IMR-90 (cell line): ENCODE data around the gene GNG5. TPM values are rescaled to one million over a fixed set of nuclear protein-coding genes. Genes with fewer than 3 reads are reported as not detected.

Source experiments
- ATAC-seq: fragments of 200-7000 bp; cut with Tn5 transposase; 2 replicates; pipeline ENCODE4 v1.9.1; 2020; ENCODE audit warnings: low read depth, mild to moderate bottlenecking, moderate library complexity
- BruUV-seq: library from RNA; stranded (reverse); fragments of 400-500 nt; replicated peaks from 2 replicates; lab custom pipeline; 2021; lab: Mats Ljungman, UMichigan
- CTCF ChIA-PET: fragments of 300-600 bp; formaldehyde crosslinking; extraction: SDS; loops from one replicate; lab custom pipeline; 2021; ENCODE audit warnings: antibody characterized with exemption; lab: Yijun Ruan, JAX
- POLR2A ChIA-PET: fragments of 300-600 bp; sonication (Branson Sonifier 250); formaldehyde crosslinking; loops from one replicate; lab custom pipeline; 2022; ENCODE audit warnings: antibody characterized with exemption; ENCODE audit not compliant: unreplicated experiment; lab: Charles Lee
- DNase-seq: peaks from one replicate; pipeline ENCODE4 v3.0.0; 2013
- H2AFZ ChIP-seq: replicated peaks from 2 replicates; pipeline ENCODE3; 2013; ENCODE audit warnings: low read length, mild to moderate bottlenecking; ENCODE audit not compliant: poor library complexity
- H2AK5ac ChIP-seq: 2 replicates; pipeline ENCODE4 v1.6.1; 2013; ENCODE audit warnings: low read depth, low read length, inconsistent platforms
- H2AK9ac ChIP-seq: replicated peaks from 2 replicates; pipeline ENCODE3; 2013; ENCODE audit warnings: mild to moderate bottlenecking, low read depth, low read length, moderate library complexity; ENCODE audit not compliant: poor library complexity
- H2BK120ac ChIP-seq: 2 replicates; pipeline ENCODE4 v1.6.1; 2013; ENCODE audit warnings: low read depth, low read length, inconsistent platforms
- H2BK15ac ChIP-seq: 3 replicates; pipeline ENCODE4 v1.6.1; 2013; ENCODE audit warnings: low read depth, low read length, inconsistent platforms
- H2BK20ac ChIP-seq: 2 replicates; pipeline ENCODE4 v1.6.1; 2013; ENCODE audit warnings: low read depth, mild to moderate bottlenecking, inconsistent platforms, low read length, moderate library complexity
- H2BK5ac ChIP-seq: 2 replicates; pipeline ENCODE4 v1.6.1; 2013; ENCODE audit warnings: mild to moderate bottlenecking, low read depth, low read length, inconsistent platforms; ENCODE audit not compliant: poor library complexity, severe bottlenecking
- H3K14ac ChIP-seq: replicated peaks from 2 replicates; pipeline ENCODE4 v1.6.1; 2013; ENCODE audit warnings: low read depth, low read length, inconsistent platforms
- H3K18ac ChIP-seq: 2 replicates; pipeline ENCODE4 v1.6.1; 2013; ENCODE audit warnings: low read depth, low read length, control low read depth
- H3K23ac ChIP-seq: 2 replicates; pipeline ENCODE4 v1.6.1; 2013; ENCODE audit warnings: low read depth, low read length, inconsistent platforms
- H3K27ac ChIP-seq: 2 replicates; pipeline ENCODE4 v1.5.1; 2013; ENCODE audit warnings: mild to moderate bottlenecking, control low read depth, low read length; ENCODE audit not compliant: insufficient read depth
- H3K27me3 ChIP-seq: 2 replicates; pipeline ENCODE4 v1.6.1; 2013; ENCODE audit warnings: low read length; ENCODE audit not compliant: control insufficient read depth, insufficient read depth
- H3K36me3 ChIP-seq: 2 replicates; pipeline ENCODE4 v1.6.1; 2013; ENCODE audit warnings: low read length, mixed read lengths; ENCODE audit not compliant: control insufficient read depth, insufficient read depth
- H3K4ac ChIP-seq: 2 replicates; pipeline ENCODE4 v1.6.1; 2013; ENCODE audit warnings: low read depth, low read length, inconsistent platforms
- H3K4me1 ChIP-seq: 2 replicates; pipeline ENCODE4 v1.6.1; 2013; ENCODE audit warnings: low read length, mixed read lengths; ENCODE audit not compliant: control insufficient read depth, insufficient read depth
- H3K4me2 ChIP-seq: 2 replicates; pipeline ENCODE4 v1.6.1; 2013; ENCODE audit warnings: low read depth, mild to moderate bottlenecking, control low read depth, low read length, moderate library complexity
- H3K4me3 ChIP-seq: 2 replicates; pipeline ENCODE4 v1.5.1; 2013; ENCODE audit warnings: low read depth, mild to moderate bottlenecking, control low read depth, low read length, moderate library complexity; ENCODE audit not compliant: insufficient read depth
- H3K56ac ChIP-seq: 2 replicates; pipeline ENCODE4 v1.6.1; 2013; ENCODE audit warnings: low read length, inconsistent platforms; ENCODE audit not compliant: insufficient read depth; ENCODE audit errors: extremely low read depth
- H3K79me1 ChIP-seq, 2 experiments: 2 replicates each; pipeline ENCODE4 v1.6.1; 2013; ENCODE audit warnings: low read length in 2 of 2, inconsistent platforms in 1 of 2, low read depth in 1 of 2
- H3K9ac ChIP-seq: 2 replicates; pipeline ENCODE4 v1.6.1; 2013; ENCODE audit warnings: low read depth, low read length, control low read depth
- H3K9me1 ChIP-seq: 2 replicates; pipeline ENCODE4 v1.6.1; 2013; ENCODE audit warnings: low read length, inconsistent platforms; ENCODE audit not compliant: insufficient read depth
- H3K9me3 ChIP-seq: 2 replicates; pipeline ENCODE4 v1.6.1; 2013; ENCODE audit warnings: low read length; ENCODE audit not compliant: control insufficient read depth, insufficient read depth
- H4K20me1 ChIP-seq: 2 replicates; pipeline ENCODE4 v1.6.1; 2013; ENCODE audit warnings: low read length, inconsistent platforms; ENCODE audit not compliant: insufficient read depth
- H4K5ac ChIP-seq: 2 replicates; pipeline ENCODE4 v1.6.1; 2013; ENCODE audit warnings: mild to moderate bottlenecking, low read depth, low read length, control low read depth
- H4K8ac ChIP-seq, 2 experiments: 2 replicates each; pipeline ENCODE4 v1.6.1; 2013; ENCODE audit warnings: low read depth in 2 of 2, low read length in 2 of 2, control low read depth in 1 of 2, inconsistent platforms in 1 of 2
- H4K91ac ChIP-seq: 2 replicates; pipeline ENCODE4 v1.6.1; 2013; ENCODE audit warnings: low read depth, low read length, inconsistent platforms; ENCODE audit not compliant: insufficient read depth
- MAFK ChIP-seq: IDR thresholded peaks from 2 replicates; pipeline ENCODE4 v1.6.1; 2012; ENCODE audit warnings: low read depth, low read length, improper control_type of control experiment
- RFX5 ChIP-seq: IDR thresholded peaks from 2 replicates; pipeline ENCODE4 v1.8.0; 2012; ENCODE audit warnings: low read depth, mild to moderate bottlenecking, low read length, moderate library complexity
- WGBS, 2 experiments: methylation state at CpG; one replicate each; pipeline versions ENCODE4 v1.1.5 to v1.1.7; 2013; ENCODE audit warnings: missing lambda C conversion rate in 2 of 2; ENCODE audit not compliant: insufficient read length in 1 of 2; ENCODE audit errors: extremely low coverage in 2 of 2; 5-methylcytosine and 5-hydroxymethylcytosine counted together
- dilution Hi-C: fragments of 300-500 bp; cut with HindIII; formaldehyde crosslinking; loops from one replicate; pipeline ENCODE4 v1.14.3; 2018; ENCODE audit warnings: low sequenced_read_pairs; ENCODE audit not compliant: unreplicated experiment
- in situ Hi-C: fragments of 300-500 bp; cut with MboI; formaldehyde crosslinking; loops from 3 replicates; pipeline ENCODE4 v1.14.3; 2019; ENCODE audit warnings: low sequenced_read_pairs, inconsistent platforms, mixed read lengths
- intact Hi-C: fragments of 100-400 bp; cut with micrococcal nuclease; formaldehyde crosslinking; loops from 2 replicates; pipeline ENCODE4 v1.10.0; 2022
- polyA plus RNA-seq, 3 experiments: library from polyadenylated mRNA; depleted of rRNA; stranded (reverse); fragments of >200 nt; gene quantifications; 2 replicates each; pipeline ENCODE4 v1.2.3, GENCODE V29; 2012; ENCODE audit warnings: low replicate concordance in 1 of 3
- total RNA-seq: library from RNA; depleted of rRNA; stranded (reverse); fragments of >200 nt; gene quantifications from 2 replicates; pipeline ENCODE4 v1.2.3, GENCODE V29; 2012

Gene GNG5
- total and polyA plus RNA-seq, 2 of the 4 experiments (the other 2 are of a cell fraction): 36.4 to 128 TPM

- Histone ChIP-seq H2BK20ac (no peak overlapping the region), H3K9ac (no peak overlapping the region), H3K18ac (no peak overlapping the region), H2AK5ac (no peak overlapping the region), H3K56ac (no peak overlapping the region), H3K9me3 (no peaks in the 10 kb centered on the region), H3K4me3 (no peak overlapping the region), H3K4me1 (peaks cover 3% of the 10 kb centered on the region), H3K14ac (no peak overlapping the region), H3K27ac (no peak overlapping the region), H3K23ac (no peak overlapping the region), H2AK9ac (no peak overlapping the region), H4K8ac (no peak overlapping the region), H3K79me1 (peaks cover 19 to 25% of the 10 kb centered on the region in 2 experiments; a peak in 3 of 4 replicates), H3K27me3 (no peaks in the 10 kb centered on the region), H2AFZ (no peak overlapping the region), H2BK120ac (no peak overlapping the region), H2BK5ac (no peak overlapping the region), H3K9me1 (no peaks in the 10 kb centered on the region), H4K5ac (no peak overlapping the region), H4K91ac (no peak overlapping the region), H2BK15ac (no peak overlapping the region), H3K4me2 (no peak overlapping the region), H4K20me1 (peaks cover 13% of the 10 kb centered on the region; the same call in 1 of the 2 replicates), H3K4ac (no peak overlapping the region), H3K36me3 (peaks cover 30% of the 10 kb centered on the region)
- DNase-seq (no peak), ATAC-seq (no peak)
- BruUV-seq: no TSS peak
- intact Hi-C loops (no loop called here), dilution Hi-C loops (no loop called here), in situ Hi-C loops (no loop called here)
- POLR2A ChIA-PET: no interaction called here
- CTCF ChIA-PET: no interaction called here
- TF ChIP-seq MAFK (no peak), RFX5 (no peak)
- WGBS, 2 experiments: no CpG with 5 or more reads among the region's 3 CpGs
Observed at GRCh38 chr1:84496498-84496897, 9.9 kb downstream of the GNG5 start.
